ENCODE measurements around the gene FARP1.

FARP1 gene

GRCh38 chr13:98493042-98493712 lies 350.3 kb downstream of the FARP1 start:
- no peak overlapping the region for H3K4me3 ChIP-seq (ENCODE audit: low read depth, low read length)

GRCh38 chr13:98494769-98495168 lies 351.9 kb downstream of the FARP1 start:
- H3K4me3 ChIP-seq (ENCODE audit: low read depth, low read length): no peak overlapping the region
- DNase-seq (ENCODE audit: low read depth): no peak

More at GRCh38 chr13:98493042-98493712, 350.3 kb downstream of the FARP1 start:
- DNase-seq (ENCODE audit: low read depth): no peak

GRCh38 chr13:98495627-98496478 lies 353.0 kb downstream of the FARP1 start:
- H3K4me3 ChIP-seq (ENCODE audit: low read depth, low read length): no peak overlapping the region
- DNase-seq (ENCODE audit: low read depth): no peak

GRCh38 chr13:98496479-98496791 lies 353.5 kb downstream of the FARP1 start:
- no peak overlapping the region for H3K4me3 ChIP-seq (ENCODE audit: low read depth, low read length)
- DNase-seq (ENCODE audit: low read depth): no peak

GRCh38 chr13:98496966-98497365 lies 354.1 kb downstream of the FARP1 start:
- DNase-seq (ENCODE audit: low read depth): no peak
- no peak overlapping the region for H3K4me3 ChIP-seq (ENCODE audit: low read depth, low read length)

- DNase-seq (ENCODE audit: low read depth): no peak
- no peak overlapping the region for H3K4me3 ChIP-seq (ENCODE audit: low read depth, low read length)
These were observed 358.1 kb downstream of the FARP1 start for GRCh38 chr13:98500963-98501421.

GRCh38 chr13:98503175-98504028 lies 360.5 kb downstream of the FARP1 start:
- no peak for DNase-seq (ENCODE audit: low read depth)
- H3K4me3 ChIP-seq (ENCODE audit: low read depth, low read length): no peak overlapping the region

GRCh38 chr13:98504029-98504351 lies 361.1 kb downstream of the FARP1 start:
- no peak overlapping the region for H3K4me3 ChIP-seq (ENCODE audit: low read depth, low read length)
- DNase-seq (ENCODE audit: low read depth): no peak

GRCh38 chr13:98504371-98504963 lies 361.6 kb downstream of the FARP1 start:
- H3K4me3 ChIP-seq (ENCODE audit: low read depth, low read length): no peak overlapping the region
- no peak for DNase-seq (ENCODE audit: low read depth)

Data from skeletal muscle cell (primary cell).